Coronary artery (tissue), 2 donors: ENCODE results near the gene ZNF778.
"Not testable (repeated sequence)": the region's sequence is repeated elsewhere in the genome, so short reads cannot be mapped to it uniquely, and the experiment has no call there.

ENCODE experiments used
- DNase-seq: peaks from one replicate; pipeline ENCODE4 v3.0.0-alpha.2; 2017; ENCODE audit warnings: low spot score
- H3K27ac ChIP-seq, 2 donors: fragments of 200-600 bp; sonication (generic); one replicate each; pipeline ENCODE4 v1.5.1; 2016 to 2019
- H3K4me3 ChIP-seq: fragments of 200-600 bp; sonication (generic); 2 replicates; pipeline ENCODE4 v1.5.1; 2016; ENCODE audit warnings: mild to moderate bottlenecking, moderate library complexity
- TF ChIP-seq, protein P1 (sequence below): fragments of 200-600 bp; sonication (generic); IDR thresholded peaks from one replicate; pipeline ENCODE4 v1.5.1; 2019; ENCODE audit warnings: antibody characterized with exemption

The ZNF778 gene

DNA sequence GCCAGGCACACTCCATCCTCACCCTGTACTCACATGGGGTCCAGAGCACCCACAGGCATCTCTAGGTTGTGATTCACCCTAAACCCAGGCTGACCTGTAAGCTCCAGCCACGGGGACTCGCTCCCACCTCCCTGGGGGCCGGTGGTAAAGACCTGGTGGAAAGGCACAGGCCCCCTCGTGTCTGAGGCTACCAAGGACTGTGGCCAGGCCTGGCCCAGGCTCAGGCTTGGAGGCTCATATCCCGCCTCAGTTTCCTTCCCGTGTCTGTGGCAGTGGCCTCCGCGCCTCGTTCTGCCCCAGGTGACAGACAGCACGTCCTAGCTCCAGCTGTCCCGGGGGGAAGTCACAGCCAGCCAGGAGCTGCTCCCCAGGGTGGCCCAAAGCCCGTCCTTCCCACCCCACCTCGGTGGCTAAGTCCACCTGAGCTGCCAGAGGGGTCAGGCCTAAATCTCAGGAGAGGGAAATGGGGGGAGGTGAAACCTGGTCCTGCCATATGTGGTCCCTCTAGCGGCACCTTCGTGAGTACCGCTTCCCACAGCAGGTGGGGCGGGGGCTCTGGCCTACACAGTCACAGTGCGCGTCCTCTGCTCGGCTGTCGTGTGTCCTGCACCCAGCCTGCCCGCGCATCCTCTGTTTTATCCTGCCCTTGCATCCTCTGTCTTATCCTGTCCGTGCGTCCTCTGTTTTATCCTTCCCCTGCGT, 33.4 kb upstream of the ZNF778 start:
- Histone ChIP-seq H3K27ac (no peak overlapping the region), H3K4me3 (no peak overlapping the region)
- TF ChIP-seq, protein P1, sequence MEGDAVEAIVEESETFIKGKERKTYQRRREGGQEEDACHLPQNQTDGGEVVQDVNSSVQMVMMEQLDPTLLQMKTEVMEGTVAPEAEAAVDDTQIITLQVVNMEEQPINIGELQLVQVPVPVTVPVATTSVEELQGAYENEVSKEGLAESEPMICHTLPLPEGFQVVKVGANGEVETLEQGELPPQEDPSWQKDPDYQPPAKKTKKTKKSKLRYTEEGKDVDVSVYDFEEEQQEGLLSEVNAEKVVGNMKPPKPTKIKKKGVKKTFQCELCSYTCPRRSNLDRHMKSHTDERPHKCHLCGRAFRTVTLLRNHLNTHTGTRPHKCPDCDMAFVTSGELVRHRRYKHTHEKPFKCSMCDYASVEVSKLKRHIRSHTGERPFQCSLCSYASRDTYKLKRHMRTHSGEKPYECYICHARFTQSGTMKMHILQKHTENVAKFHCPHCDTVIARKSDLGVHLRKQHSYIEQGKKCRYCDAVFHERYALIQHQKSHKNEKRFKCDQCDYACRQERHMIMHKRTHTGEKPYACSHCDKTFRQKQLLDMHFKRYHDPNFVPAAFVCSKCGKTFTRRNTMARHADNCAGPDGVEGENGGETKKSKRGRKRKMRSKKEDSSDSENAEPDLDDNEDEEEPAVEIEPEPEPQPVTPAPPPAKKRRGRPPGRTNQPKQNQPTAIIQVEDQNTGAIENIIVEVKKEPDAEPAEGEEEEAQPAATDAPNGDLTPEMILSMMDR = no peak
- no peak for DNase-seq

DNA sequence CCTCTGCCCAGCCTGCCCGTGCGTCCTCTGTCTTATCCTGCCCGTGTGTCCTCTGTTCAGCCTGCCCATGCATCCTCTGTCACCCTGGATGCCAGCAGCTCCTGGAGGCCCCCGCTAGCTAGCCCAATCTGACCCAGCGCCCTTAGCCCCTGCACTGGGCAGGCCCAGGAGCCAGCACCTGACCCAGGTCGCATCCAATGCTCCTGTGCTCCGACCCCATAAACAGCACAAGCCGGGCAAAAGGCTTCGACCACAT, 32.9 kb upstream of the ZNF778 start:
- H3K4me3 ChIP-seq = no peak overlapping the region
- TF ChIP-seq, protein P1 = no peak
- no peak overlapping the region for H3K27ac ChIP-seq
- no peak for DNase-seq

DNA sequence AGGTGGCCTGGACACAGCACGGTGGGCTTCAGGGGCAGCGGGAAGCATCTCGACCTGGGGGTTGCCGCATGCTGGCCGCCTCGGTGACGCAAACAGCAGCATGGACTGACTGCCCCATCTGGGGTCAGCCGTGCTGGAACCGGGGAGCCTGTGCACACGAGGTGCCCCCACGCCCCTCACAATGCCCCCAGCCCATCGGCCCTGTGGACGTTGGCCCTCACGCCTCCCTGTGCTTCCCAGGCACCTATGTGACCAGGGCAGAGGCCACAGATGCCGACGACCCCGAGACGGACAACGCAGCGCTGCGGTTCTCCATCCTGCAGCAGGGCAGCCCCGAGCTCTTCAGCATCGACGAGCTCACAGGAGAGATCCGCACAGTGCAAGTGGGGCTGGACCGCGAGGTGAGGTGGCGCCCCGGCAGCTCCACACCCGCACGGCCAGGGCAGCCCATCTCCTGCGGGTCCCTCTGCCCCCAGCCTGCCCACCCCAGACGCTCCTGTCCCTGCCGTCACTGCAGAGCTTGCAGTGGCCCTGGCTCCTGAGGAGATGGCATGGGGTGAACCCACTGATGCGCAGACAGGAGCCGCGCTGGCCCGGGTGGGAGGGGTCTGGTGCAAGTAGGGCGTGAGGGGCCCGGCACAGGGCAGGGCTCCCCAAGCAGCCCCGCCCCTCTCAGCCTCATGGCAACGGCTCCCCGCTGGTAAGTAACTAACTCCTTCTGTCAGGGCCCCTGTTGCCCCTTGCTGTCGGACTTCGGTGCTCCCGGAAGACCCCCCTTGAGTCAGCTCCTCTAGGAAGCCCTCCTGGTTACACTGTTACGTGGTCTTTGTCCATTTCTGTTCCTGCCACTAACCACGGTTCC, 32.3 kb upstream of the ZNF778 start:
- H3K27ac ChIP-seq = no peak overlapping the region
- DNase-seq = no peak
- H3K4me3 ChIP-seq = no peak overlapping the region
- TF ChIP-seq, protein P1 = no peak

DNA sequence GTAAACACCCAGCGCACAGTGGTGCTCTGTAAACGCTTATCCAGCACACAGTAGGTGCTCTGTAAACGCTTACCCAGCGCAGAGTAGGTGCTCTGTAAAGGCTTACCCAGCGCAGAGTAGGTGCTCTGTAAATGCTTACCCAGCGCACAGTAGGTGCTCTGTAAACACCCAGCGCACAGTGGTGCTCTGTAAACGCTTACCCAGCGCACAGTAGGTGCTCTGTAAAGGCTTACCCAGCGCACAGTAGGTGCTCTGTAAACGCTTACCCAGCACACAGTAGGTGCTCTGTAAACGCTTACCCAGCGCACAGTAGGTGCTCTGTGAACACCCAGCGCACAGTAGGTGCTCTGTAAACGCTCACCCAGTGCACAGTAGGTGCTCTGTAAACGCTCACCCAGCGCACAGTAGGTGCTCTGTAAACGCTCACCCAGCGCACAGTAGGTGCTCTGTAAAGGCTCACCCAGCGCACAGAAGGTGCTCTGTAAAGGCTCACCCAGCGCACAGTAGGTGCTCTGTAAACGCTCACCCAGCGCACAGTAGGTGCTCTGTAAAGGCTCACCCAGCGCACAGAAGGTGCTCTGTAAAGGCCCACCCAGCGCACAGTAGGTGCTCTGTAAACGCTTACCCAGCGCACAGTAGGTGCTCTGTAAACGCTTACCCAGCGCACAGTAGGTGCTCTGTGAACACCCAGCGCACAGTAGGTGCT, 31.5 kb upstream of the ZNF778 start:
- not testable (repeated sequence) for H3K27ac ChIP-seq, DNase-seq, H3K4me3 ChIP-seq

DNA sequence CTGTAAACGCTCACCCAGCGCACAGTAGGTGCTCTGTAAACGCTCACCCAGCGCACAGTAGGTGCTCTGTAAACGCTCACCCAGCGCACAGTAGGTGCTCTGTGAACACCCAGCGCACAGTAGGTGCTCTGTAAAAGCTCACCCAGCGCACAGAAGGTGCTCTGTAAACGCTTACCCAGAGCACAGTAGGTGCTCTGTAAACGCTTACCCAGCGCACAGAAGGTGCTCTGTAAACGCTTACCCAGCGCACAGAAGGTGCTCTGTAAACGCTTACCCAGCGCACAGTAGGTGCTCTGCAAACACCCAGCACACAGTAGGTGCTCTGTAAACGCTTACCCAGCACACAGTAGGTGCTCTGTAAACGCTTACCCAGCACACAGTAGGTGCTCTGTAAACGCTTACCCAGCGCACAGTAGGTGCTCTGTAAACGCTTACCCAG, 30.9 kb upstream of the ZNF778 start:
- H3K4me3 ChIP-seq, H3K27ac ChIP-seq, DNase-seq: not testable (repeated sequence)

DNA sequence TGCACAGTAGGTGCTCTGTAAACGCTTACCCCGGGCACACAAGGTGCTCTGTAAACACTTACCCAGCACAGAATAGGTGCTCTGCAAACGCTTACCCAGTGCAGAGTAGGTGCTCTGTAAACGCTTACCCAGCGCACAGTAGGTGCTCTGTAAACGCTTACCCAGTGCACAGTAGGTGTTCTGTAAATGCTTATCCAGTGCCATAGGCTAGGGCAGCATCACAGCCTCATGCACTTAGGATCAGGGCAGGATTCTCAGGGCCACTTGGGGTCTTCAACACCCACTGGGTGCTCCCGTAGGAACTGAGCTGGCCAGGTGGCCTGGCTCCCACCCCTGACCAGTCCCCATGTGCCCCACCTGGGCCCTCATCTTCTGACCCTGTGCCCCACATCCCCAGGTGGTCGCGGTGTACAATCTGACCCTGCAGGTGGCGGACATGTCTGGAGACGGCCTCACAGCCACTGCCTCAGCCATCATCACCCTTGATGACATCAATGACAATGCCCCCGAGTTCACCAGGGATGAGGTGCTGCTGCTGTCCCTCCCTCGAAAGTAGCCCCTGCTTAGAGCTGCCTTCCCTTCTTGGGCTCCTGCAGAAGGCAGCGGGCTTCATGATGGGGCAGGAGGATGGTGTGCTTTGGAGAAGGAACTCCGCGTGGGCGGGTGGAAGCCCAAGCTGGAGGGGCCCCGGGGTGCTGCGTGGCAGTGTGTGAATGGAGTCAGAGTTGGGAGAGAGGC, 30.3 kb upstream of the ZNF778 start:
- TF ChIP-seq, protein P1 = no peak
- no peak overlapping the region for H3K4me3 ChIP-seq
- H3K27ac ChIP-seq = no peak overlapping the region
- no peak for DNase-seq

DNA sequence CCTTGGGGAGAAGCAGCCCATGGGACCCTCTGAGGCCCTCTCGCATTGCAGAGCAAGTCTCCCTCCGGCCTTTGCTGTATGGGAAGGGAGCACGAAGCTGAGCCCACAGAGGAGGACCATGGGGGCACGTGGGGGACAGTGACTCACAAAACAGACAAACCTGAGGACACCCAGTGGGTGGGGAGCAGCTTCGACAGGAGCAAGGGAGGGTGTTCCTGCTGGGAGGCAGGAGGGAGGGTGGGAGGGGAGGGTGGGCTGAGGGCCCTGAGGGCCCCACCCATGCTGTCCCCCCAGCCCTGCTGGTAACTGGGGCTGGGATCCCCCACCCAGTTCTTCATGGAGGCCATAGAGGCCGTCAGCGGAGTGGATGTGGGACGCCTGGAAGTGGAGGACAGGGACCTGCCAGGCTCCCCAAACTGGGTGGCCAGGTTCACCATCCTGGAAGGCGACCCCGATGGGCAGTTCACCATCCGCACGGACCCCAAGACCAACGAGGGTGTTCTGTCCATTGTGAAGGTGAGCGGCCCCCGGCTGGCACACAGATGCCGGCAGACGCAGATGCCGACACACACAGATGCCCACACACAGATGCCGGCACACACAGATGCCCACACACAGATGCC, 29.6 kb upstream of the ZNF778 start:
- Histone ChIP-seq H3K27ac (no peak overlapping the region), H3K4me3 (no peak overlapping the region)
- DNase-seq = no peak
- TF ChIP-seq, protein P1 = no peak

DNA sequence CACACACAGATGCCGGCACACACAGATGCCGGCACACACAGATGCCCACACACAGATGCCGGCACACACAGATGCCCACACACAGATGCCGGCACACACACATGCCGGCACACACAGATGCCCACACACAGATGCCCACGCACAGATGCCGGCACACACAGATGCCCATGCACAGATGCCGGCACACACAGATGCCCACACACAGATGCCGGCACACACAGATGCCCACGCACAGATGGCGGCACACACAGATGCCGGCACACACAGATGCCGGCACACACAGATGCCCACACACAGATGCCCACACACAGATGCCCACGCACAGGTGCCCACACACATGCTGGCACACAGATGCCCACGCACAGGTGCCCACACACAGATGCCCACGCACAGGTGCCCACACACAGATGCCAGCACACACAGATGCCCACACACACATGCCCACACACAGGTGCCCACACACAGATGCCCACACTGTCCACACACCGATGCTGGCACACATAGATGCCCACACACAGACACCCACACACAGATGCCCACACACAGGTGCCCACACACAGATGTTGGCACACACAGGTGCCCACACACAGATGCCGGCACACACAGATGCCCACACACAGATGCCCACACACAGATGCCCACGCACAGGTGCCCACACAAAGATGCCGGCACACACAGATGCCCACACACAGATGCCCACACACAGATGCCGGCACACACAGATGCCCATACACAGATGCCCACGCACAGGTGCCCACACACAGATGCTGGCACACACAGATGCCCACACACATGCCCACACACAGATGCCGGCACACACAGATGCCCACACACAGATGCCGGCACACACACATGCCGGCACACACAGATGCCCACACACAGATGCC, 28.8 kb upstream of the ZNF778 start:
- DNase-seq, H3K4me3 ChIP-seq, H3K27ac ChIP-seq: not testable (repeated sequence)
